Measurements from ENCODE around the gene OSBPL6. TPM values are rescaled to one million over a fixed set of nuclear protein-coding genes. Genes with fewer than 3 reads are reported as not detected.
"Not testable (repeated sequence)": the region's sequence is repeated elsewhere in the genome, so short reads cannot be mapped to it uniquely, and the experiment has no call there.

OSBPL6 gene
- total RNA-seq, 1 experiment from 2014 or later = 11.9 TPM

DNA sequence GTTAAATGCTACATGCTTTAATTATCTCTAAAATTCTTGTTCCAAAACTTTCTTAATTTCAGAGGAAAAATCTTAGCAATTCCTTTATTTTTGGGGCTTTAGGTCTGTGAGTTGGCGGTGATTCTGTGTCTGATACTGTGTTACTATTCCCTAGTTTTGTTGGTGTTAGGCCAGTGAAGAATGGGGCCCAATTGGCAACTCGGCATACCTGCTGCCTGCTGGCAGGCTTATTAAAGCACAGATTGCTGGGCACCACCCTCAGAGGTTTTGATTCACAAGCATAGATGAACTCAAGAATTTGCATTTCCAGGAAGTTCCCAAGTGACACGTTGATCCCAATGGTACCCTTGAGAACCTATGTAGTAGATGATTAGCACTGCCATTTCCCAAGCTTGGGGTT is 101.6 kb downstream of the OSBPL6 start:
- DNase-seq (ENCODE audit: extremely low read depth, low read depth) = no peak

DNA sequence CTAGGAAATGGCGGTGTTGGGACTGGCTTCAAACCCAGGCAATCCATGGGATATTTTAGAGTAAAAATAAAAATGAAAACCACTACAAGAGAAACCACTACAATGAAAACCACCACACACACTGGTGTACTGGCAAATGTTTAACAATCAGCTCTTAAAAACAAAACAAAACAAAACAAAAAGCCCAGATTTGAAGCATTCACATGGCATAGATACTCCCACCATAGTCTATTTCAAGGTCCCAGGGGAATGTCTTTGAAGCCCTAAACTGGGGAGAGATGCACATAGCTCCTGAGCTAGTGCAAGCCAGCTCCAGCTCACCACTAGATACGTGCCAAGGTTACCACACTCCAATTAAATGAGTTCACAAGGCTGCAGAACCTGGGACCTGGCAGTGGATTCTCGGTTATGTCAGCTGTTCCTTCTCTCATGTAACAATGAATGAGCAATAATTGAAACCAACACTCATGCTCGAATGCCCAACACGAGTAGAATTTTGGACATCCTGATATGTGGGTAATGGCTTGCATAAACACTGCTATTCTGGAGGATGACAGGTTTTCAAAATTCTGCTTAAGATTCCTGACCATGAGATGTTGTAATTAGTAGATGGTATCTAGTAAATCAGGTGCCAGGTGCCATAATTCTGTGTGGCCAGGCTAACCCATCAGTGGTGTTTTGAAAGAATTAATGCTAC is 102.2 kb downstream of the OSBPL6 start:
- DNase-seq (ENCODE audit: extremely low read depth, low read depth) = no peak

DNA sequence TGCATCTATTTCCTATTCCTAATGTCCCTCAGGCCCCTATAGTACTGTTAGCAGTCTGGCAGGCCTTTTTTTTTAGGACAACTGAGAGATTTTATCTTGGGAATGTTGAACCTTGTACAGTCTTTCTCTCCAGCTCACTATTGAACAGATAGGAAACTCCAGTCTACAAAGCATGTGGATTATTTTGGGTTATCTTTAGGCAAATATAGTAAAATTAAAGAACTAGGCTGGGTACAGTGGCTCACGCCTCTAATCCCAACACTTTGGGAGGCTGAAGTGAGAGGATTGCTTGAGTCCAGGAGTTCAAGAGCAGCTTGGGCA is 102.7 kb downstream of the OSBPL6 start:
- DNase-seq (ENCODE audit: extremely low read depth, low read depth) = no peak

DNA sequence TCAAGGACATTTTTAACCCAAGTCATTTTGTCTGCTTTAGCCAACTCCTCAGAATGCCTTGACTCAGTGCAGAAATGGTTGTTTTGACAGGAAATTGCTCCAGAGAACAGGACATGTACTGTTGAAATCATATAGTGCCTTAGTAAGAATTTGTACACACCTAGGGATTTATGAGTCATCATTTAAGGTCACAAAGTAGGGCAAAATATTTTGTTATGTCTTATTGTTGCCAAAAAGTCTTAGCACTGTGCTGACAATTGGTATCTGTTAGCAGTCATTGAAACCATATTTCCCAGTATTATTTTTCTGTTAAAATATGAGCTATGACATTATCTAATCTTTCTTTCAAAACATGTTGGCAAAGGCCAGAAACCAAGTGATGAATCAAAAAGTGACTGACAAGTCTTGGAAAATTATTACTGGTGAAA is 104.5 kb downstream of the OSBPL6 start:
- peak; percentile 39 for DNase-seq (ENCODE audit: extremely low read depth, low read depth)

DNA sequence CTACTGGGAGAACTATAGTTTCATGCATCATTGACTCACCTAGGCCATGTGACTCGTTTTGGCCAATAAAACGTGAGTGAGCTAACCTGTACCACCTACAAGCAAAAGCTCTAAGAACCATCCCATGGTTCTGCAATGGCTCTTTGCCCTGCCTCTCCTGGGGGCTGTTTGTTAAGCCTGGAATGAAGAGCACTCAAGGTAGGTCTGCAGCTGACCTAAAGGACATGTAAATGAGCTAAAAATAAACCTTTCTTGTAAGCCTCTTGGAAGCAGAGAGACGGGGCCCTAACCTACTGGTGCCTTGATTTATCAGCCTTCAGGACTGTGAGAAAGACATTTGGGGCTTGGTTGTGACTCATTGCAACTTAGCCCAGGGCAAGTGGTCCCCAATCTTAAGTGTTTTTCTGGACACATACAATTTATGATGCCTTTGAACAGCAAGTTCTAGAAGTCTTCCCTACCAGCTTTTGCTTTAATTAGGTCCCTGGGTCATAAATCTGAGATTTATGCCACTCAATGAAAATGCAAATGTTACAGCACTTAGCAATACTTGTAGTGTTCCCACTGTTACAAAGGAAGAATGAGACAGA is 107.4 kb downstream of the OSBPL6 start:
- no peak for DNase-seq (ENCODE audit: extremely low read depth, low read depth)

DNA sequence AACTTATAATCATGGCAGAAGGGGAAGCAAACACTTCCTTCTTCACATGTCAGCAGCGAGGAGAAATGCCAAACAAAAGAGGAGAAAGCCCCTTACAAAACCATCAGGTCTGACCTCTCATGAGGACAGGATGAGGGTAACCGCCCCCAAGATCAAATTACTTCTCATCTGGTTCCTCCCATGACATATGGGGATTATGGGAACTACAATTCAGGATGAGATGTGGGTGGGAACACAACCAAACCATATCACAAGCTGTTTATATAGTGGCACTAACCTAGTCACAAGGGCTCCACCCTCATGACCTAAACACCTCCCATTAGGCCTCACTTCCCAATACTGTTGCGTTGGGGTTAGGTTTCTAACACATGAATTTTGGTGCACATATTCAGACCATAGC is 110.0 kb downstream of the OSBPL6 start:
- no peak for DNase-seq (ENCODE audit: extremely low read depth, low read depth)

DNA sequence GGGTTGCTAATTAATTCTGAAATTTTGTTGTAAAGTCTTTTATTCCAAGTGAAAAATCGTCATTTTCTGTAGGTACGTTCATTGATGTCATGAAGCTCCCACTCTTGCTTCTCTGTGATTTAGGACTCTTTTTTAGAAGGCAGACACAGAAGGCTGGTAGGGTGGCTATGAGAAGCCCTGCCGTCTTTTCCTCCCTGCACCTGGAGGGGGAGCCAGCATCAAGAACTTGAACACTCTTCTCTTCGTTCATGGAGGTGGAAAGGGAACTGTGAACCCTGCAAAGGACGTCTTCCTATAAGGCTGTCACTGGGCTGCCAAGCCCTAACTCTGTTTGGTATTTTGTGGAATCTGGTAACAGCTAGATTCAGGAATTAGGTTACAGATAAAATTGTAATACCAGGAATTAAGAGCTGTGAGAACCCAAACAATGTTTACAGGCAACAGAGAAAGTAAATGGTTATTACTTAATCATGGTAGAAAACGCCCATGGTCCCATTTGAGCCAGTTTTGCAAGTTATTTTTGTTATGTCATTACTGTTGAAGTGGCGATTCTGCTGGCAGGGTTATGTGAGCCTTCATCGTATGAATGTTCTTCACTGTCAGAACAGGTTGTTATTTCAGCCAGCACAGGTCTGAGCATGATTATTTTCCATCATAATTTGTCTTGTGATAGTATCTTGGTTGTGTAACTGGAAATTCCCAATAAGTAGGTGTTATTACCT is 112.2 kb downstream of the OSBPL6 start:
- DNase-seq (ENCODE audit: extremely low read depth, low read depth) = peak; percentile 48

DNA sequence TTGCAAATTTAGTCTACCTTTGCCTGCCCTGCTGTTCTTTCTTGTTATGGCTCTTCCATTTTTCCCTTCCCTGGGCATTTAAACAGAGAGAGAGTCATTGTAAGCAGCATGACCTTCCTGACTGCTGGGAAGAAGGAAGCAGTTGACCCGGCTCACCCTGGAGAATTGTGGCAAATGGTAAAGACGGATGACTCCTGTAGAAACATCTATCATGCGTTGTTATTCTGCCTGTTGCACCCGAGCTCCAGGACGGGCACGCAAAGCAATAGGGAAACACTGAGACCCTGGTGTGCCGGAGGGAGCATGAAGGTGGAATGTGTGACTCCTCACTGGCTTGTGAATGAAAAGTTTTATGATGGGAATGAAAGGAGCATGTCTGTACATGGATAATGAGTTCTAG is 113.3 kb downstream of the OSBPL6 start:
- no peak for DNase-seq (ENCODE audit: extremely low read depth, low read depth)

DNA sequence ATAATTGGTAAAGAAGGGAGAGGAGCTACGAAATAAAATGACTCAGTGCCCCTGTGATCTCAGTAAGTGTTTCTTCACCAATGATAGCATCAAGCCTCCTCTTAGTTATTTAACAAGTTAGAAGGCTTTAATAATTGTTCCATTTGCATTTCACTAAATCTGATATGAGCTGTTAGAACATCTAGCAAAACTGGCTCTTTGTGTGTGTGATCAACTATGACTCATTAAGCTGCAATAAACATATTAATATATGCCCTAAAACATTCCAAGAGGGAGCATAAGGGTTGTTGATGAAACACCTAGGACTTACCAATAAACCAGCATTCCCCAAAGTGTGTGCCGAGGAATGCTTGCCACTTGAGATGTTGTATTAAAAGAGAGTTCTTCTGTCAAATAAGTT is 115.2 kb downstream of the OSBPL6 start:
- no peak for DNase-seq (ENCODE audit: extremely low read depth, low read depth)

DNA sequence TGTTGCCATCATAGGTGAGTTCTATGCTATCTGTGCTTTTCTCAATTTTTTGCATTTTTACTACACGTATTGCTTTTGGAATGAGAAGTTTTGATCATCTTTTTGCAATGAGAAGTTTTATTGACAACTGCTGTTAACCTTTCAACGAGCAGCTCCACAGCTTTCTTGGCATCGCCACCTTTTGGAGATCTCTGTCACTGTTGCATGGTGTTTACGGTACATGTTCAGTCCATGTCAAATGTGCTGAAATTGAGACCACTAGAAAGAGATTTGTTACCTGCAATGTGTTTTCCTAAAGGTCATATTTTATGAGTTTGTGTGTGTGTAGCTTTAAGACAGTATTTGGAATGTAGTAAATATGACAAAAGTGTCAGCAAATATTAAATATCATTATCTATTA is 120.8 kb downstream of the OSBPL6 start:
- no peak for DNase-seq (ENCODE audit: extremely low read depth, low read depth)

DNA sequence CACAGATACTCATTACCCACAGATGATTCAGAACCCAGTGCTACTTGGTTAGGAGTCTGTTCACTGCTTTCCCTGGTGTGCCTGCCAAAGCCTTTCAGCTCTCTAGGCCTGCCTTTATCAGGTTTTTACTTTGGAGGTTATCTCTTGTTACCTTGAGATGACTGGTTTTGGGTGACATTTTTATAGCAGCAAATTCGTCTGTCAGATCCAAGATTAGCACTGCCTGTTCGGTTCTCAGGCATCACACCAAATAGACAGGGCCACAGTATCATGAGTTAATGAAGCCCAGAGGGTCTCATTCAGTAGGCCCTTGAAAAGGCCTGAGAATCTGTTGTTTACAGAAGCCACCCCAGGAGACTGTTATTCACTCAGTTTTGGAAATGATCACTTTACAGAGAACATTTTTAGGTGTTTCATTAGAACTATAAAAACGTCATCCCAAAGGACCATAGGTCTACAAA is 121.2 kb downstream of the OSBPL6 start:
- no peak for DNase-seq (ENCODE audit: extremely low read depth, low read depth)

DNA sequence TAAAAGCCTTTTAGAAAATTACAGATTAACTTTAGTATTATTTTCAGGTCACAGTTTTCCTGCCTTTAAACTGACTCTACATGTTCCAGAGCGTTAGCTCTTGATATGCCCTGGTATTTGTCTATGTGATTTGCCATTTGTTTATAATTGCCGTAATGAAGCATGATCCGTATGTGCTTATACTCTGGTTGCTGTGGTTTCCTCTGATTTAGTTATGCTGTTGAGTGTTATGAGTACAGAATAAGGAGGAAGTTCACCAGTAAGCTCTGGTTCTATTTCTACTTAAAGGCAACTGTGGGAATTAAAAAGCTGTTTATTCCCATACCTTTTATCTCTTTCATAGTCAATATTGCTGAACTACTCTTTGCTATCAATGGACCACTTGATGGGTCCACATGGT is 123.5 kb downstream of the OSBPL6 start:
- no peak for DNase-seq (ENCODE audit: extremely low read depth, low read depth)

DNA sequence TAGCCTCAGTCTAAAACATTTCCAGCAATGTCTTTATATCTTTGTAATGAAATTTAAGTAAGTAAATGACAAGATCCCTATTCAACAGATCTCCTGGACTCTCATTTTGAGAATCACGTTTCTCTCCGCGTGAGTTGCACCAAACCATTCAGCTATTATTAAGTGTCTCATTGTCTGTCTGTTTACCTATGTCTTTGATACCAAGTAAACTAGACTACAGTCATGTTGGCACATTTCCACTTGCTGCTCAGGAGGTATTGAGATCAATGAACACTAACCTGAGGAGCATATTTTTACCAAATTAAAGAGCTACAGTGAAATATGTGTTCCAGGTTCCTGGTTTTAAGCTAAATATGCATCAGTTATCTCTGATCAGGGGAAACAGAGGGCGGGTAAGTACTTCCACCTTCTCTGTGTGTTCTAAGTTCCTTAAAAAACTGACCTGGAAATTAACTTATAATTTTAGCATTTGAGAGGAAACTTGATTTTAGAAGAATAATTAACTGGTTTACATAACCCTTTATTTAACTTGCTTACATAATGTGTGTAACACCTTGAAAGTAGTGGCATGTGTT is 125.8 kb downstream of the OSBPL6 start:
- no peak for DNase-seq (ENCODE audit: extremely low read depth, low read depth)

DNA sequence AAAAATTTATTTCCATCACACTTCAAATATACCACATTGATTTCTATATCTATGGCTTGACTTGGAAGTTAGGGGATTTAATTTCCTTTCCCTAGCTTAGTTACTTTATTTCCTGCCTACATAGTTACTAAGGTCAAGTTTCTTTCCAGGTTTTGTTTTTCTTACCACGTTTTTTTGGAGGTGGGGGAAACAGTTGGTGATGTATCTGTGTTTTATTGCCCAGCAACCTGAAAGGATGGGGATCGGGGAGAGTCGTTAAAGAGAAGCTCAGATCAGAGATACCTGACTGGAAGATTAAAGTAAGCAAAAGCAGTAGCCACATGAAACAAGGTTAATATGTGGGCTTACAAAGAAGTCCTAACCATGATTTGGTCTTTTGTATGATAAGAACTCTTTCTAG is 127.8 kb downstream of the OSBPL6 start:
- DNase-seq (ENCODE audit: extremely low read depth, low read depth) = no peak

DNA sequence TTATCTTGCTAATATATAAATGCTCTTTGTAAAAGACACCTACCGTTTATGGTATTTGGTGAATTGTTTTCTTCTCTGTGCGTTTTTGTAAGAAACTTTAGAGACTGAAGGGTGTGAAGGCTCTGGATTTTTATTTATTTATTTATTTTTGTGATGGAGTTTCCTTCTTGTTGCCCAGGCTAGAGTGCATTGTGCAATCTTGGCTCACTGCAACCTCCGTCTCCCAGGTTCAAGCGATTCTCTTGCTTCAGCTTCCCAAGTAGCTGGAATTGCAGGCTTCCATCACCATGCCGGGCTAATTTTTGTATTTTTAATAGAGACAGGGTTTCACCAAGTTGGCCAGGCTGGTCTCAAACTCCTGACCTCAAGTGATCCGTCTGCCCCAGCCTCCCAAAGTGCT is 129.0 kb downstream of the OSBPL6 start:
- DNase-seq (ENCODE audit: extremely low read depth, low read depth) = not testable (repeated sequence)

DNA sequence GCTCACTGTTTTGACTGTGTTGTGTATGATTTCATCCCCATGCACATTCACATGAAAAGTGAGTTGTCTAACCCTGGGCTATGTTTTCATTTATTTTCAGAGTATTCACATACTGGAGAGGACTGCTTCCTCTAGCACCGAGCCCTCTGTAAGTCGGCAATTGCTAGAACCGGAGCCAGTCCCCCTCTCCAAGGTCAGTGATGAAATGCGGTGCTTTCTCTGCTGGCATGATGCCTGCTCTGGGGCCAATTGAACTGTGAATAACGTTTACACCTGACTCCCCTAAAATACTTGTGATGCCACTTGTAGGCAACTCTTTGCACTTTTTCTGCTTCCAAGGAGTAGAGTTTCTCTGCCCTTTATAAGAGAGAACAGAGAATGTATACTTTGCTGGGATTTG is 129.8 kb downstream of the OSBPL6 start:
- DNase-seq (ENCODE audit: extremely low read depth, low read depth) = no peak

DNA sequence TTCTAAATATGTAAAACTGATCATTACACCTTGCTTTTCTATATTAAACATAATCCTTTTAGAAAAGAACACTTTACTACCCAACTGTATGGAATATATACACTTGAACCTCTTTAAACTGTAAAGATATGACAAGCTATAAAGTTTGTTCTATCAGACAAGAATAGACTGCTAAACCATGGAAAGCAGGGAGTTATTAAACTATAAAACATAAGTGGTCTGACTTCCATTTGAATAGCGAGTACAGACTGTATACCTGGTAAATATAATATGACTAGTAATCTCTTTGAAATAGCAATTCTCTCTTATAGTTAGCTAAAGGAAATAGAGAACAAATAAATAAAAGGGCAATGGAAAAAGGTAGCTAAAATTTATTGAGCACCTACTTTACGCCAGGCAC is 131.0 kb downstream of the OSBPL6 start:
- DNase-seq (ENCODE audit: extremely low read depth, low read depth) = no peak

DNA sequence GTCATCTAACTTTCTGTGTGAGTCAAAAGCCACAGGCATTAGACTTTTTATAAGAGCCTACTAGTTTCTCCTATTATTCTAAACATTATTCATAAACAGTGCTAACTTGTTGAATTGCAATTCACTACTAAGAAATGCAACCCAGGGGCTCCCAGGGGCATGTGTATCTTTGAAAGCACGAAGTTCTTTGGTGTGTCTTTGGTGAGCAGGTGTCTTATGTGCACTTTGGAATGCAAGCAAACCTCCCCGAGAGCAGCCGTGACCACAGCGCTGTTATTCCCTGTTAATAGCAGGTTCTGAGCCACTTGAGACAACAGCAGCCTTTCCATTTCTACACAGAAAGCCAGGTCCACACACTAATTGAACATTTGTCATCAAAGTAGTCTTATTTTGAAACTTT is 133.2 kb downstream of the OSBPL6 start:
- DNase-seq (ENCODE audit: extremely low read depth, low read depth) = no peak

DNA sequence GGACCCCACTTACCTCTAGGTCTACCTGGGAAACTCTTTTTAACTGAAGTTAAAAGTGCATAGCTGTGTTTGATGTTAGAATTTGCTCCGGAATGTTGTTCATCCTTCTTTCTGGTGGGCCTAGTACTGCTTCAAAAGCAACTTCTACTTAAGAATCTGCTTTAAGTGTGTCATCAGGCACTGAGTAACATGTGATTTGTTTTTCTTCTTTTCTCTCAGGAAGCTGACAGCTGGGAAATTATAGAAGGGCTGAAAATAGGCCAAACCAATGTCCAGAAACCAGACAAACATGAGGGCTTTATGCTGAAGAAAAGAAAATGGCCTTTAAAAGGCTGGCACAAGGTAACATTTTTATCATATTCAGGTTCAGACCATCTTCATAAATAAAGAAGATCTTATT is 133.7 kb downstream of the OSBPL6 start:
- DNase-seq (ENCODE audit: extremely low read depth, low read depth) = no peak

DNA sequence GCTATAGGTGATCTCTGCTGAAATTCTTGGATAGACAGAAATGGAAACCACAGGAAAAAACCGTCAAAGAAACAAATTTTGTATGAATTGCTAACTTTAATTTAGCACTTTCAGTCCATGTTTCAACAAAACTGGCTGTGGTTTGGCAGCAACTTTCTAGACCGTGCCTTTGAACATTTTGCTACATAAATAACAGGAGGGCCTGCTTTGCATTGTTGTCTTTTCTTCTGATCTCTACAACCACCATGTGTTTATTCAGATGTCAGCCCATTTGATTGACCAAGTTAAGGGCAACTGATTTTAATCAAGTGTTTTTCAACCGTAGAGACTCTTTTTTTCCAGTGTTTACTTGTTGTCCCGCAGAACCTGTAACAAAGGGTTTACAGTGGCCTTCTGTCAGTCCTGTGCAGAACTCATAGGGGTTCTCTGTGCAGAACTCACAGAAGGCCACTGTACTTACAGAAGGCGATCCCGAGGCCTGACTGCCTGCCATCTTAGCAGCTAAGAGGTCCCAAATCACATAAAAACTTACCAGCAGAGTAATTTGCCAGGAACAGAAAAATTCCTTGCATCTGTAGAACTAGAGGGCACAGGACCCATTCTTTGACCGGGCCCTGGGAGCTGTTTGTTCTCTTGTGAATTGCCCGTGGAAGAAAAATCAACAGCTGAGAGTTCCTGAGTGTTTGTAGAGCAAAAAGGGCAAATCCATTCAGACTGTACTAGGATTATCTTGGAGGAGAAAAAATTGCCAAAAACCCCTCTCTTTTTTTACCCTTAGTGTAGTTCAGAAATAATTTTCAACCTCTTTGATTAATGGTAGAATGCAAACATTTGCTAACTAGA is 136.1 kb downstream of the OSBPL6 start:
- DNase-seq (ENCODE audit: extremely low read depth, low read depth) = no peak

Measured in NCI-H460 (cell line).